ENCODE data around the gene NHSL2. TPM values are rescaled to one million over a fixed set of nuclear protein-coding genes. Genes with fewer than 3 reads are reported as not detected.

The NHSL2 gene
- total and polyA plus RNA-seq, 2 experiments from 2014 or later: 4.7 to 9.5 TPM

Small RNAs within 50 kb of the gene (small RNA-seq; reads per million reads assigned to genes)
- not detected for gene RNU6-1078P (ENCODE audit: low replicate concordance)

Other genes starting within 250 kb of the NHSL2 start
- not detected in 2 replicates for gene CXorf49, start 192.6 kb upstream of the NHSL2 start, total RNA-seq (2014; rRNA removed; shearing (Covaris generic))
- not detected in 2 replicates for gene CXorf49, start 192.6 kb upstream of the NHSL2 start, polyA plus RNA-seq (2016; fragmentation: Nextera tagmentation; extraction: Ambion mirVana)
- not detected in 2 replicates for gene CXorf49B, start 147.5 kb upstream of the NHSL2 start, total RNA-seq (2014; rRNA removed; shearing (Covaris generic))
- not detected in 2 replicates for gene CXorf49B, start 147.5 kb upstream of the NHSL2 start, polyA plus RNA-seq (2016; fragmentation: Nextera tagmentation; extraction: Ambion mirVana)
- gene RTL5, start 221.1 kb downstream of the NHSL2 start, total RNA-seq (2014; rRNA removed; shearing (Covaris generic)): 0.35 and 0.94 TPM in 2 replicates
- gene RTL5, start 221.1 kb downstream of the NHSL2 start, polyA plus RNA-seq (2016; fragmentation: Nextera tagmentation; extraction: Ambion mirVana): 0.31 and 0.52 TPM in 2 replicates

Measured in GM23338 (cell line).